ENCODE measurements around the gene ST3GAL4.
"Not testable (repeated sequence)": the region's sequence is repeated elsewhere in the genome, so short reads cannot be mapped to it uniquely, and the experiment has no call there.

Gene ST3GAL4

GRCh38 chr11:126366064-126366822 is 10.8 kb downstream of the ST3GAL4 start:
- DNase-seq = no peak

GRCh38 chr11:126366823-126367654 is 11.6 kb downstream of the ST3GAL4 start:
- not testable (repeated sequence) for DNase-seq

DNA sequence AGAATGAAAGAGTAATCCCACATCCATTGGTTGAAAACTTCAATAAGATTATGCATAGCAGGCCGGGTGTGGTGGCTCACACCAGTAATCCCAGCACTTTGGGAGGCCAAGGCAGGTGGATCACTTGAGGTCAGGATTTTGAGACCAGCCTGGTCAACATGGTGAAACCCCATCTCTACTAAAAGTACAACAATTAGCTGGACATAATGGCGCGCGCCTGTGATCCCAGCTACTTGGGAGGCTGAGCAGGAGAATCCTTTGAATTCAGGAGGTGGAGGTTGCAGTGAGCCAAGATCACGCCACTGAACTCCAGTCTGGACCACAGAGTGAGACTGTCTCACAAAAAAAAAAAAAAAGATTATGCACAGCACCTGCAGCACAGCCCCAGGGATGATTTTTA is 12.3 kb downstream of the ST3GAL4 start:
- not testable (repeated sequence) for DNase-seq

GRCh38 chr11:126368336-126369119 is 13.0 kb downstream of the ST3GAL4 start:
- not testable (repeated sequence) for DNase-seq

- no peak for DNase-seq
These were observed 14.5 kb downstream of the ST3GAL4 start for GRCh38 chr11:126370016-126370415.

GRCh38 chr11:126371595-126371994 is 16.1 kb downstream of the ST3GAL4 start:
- DNase-seq = no peak

DNA sequence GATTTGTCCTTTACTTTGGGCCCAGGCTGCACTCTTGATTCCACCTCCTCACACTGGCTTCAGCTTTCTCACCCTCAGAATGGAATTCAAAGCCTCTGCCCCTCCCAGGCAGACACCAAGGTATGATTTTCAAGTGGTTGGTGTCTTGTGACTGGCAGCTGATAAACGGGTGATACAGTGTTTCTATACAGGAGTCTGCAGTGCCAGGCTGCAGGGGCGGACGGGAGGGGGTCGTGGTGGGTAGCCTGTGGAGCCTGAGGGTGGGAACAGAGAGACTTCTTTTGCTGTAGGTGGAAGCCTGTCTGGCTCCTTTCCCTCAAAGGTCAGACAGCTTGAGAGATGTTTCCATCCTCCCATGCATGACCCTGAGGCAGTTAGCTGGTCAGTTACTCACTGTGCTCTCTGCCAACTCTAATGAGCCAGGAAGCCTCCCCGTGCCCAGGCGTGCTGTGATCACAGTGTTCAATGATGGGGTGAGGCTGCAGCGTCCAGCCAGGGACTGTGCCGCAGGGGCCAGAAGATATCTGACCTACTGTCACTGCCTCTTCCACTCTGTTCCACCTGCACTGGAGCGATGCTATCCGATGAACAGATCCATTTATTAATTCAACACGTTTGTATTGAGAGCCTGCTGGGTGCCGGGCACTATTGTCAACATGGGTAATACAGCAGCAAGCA is 18.0 kb downstream of the ST3GAL4 start:
- not testable (repeated sequence) for DNase-seq

DNA sequence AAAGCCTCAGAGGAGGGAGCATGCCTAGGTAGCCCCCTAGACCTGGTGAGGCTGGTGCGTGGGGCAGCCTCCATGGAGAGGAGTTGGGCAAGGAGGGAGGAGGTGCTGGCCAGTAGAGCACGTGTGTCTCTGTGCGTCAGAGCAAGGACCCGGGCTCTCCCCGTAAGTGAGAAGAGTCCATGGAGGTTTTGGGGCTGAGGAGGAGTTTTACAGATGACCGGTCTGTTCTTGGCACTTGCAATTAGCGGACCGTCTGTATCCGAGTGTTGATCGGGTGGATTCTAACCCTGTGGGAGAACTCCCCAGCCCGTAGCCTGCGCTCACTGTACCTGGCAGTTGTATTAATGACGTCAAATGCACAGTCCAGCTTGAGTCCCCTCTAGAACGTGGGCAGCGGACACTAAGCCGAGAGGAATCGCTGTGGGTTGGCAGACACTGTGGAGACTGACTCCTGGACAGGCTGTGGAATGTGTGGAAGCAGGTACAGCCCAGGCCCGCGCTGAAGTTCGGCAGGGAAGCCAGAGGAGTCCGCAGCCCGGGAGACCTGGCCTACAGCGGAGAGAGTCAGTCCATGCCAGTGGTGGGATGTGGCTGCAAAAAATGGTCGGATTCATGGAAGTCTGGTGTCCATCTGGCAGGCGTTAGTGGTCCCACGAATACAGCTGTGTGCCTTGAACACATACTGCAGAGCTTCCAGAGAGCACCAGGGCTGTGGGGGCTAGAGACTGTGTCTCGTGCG is 19.2 kb downstream of the ST3GAL4 start:
- not testable (repeated sequence) for DNase-seq

- no peak for DNase-seq
These were observed 20.2 kb downstream of the ST3GAL4 start for GRCh38 chr11:126375726-126376125.

- no peak for DNase-seq
These were observed 23.3 kb downstream of the ST3GAL4 start for GRCh38 chr11:126378763-126379162.

DNA sequence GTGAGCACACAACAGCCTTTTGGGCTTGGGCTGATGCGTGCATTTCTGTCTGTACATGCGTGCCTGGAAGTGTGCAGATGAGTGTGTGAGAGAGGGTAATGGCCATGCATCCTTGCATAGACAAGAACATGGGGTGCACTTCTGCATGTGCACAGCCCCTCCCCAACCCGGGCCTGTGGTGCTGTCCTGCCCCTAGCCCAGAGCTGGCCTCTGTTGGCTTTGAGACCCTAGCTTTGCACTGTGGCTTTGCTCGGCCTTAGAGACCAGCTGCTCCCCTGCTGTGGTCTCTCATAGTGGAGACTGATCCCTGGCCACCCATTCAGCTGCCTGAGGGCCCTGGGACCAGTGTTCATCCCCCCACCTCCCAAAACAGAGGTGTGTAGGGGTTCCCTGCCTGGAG is 25.4 kb downstream of the ST3GAL4 start:
- no peak for DNase-seq

DNA sequence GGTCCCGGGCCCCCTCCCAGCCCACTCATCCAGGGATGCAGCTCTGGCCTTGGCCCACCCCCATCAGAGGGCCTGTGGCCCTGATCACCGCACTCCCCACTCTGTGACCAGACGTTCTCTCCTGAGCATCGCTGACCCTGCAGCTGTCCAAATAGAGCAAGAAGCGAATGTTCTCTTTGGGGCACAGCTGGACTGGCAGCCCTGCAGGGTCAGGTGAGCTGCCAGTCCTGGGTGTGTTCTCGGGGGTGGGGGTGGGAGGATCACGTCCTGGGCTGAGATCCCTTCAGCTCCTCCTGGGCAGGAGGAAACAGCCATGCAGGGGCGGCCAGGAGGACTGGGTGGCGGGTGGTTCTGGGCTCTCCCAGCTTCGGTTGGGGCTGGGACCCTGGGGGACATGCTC is 26.5 kb downstream of the ST3GAL4 start:
- DNase-seq = not testable (repeated sequence)

GRCh38 chr11:126382641-126383040 is 27.2 kb downstream of the ST3GAL4 start:
- not testable (repeated sequence) for DNase-seq

- no peak for DNase-seq
These were observed 28.2 kb downstream of the ST3GAL4 start for GRCh38 chr11:126383339-126384335.

DNA sequence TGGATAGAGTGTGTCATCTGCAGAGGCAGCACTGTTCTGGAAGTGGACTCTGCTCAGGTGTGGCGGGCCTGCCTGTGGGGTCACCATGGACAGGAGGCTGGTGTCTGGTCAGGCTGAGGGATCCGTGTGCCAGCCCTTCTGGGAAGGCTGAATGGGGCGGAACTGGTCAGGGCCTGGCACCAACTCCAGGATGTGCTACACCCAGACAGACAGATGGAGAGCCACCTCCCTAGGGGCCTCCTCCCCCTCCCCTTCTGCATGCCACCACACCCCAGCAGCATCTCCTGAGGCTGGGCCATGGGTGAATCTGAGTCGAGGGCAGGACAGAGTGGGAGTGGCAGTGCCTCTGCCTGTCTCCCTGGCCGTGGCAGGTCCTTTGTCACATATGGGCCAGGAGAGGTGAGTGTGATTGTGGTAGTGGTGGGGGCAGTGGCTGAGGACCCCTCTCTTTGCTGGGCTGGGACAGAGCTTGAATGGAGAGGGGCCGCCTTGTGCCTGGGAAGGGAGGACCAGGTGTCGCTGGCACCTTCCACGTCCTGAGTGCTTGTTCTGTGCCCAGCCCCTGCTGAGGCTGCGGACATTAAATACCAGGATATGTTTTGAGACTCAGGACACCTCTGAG is 29.1 kb downstream of the ST3GAL4 start:
- DNase-seq = no peak

DNA sequence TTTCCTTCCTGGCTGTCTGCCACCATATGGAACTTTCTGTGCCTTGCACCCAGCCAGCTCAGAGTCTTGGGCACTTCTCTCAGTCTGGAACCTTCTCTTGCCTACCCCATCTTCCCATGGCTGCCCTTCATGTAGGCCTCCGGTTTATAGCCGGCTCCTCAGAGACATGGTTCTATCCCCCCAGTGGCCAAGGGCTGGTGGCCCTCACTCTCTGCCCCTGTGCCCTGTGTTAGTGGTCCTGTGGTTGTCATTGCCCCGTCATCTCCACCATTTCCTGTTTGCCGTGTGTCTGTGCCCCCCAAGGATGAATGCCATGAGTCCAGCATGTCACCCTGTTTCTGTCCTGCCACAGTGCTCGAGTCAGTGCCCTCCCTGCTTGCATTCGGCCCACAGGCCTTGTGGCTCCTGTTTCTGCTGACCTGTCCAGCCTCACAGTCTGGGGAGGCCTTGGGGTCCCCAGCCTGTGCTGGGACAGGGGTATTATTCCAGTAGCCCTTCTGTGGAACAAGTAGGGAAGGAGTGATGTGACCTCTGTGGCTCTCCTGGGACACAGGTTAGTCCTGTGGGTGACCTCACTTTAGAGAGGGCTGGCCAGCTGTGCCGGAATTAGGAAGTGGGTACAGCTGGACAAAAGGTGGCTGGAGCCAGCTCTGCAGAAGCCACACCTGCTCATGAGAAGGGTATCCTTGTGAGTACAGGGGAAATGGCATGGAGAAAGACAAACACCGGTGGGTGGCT is 30.7 kb downstream of the ST3GAL4 start:
- DNase-seq = no peak

GRCh38 chr11:126386729-126387071 is 31.2 kb downstream of the ST3GAL4 start:
- DNase-seq = not testable (repeated sequence)

DNA sequence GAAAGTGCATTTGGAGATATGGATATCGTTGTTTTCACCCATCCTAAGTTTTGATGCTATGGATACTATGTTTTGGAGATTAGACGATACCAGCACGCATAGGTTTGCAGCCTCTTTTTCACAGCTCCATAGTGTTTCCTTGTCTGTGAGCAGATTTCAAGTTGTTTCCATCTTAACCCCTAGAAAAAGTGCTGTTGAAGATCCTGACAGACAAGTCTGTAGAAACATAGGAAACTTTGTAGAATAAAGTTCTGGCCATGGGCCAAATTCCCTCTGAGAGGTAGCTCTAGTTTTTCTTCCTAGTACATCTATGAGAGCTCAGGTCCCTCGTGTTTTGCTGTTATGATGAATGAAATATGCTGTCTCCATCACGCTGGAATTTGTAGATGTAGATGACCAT is 32.4 kb downstream of the ST3GAL4 start:
- no peak for DNase-seq

- DNase-seq = no peak
These were observed 34.9 kb downstream of the ST3GAL4 start for GRCh38 chr11:126390272-126390867.
